GM19238 (cell line): ENCODE data around the gene ORAI3.
A peak's percentile ranks its signal among the peaks of the same experiment; 100 is the strongest.

Experiments
- DNase-seq: peaks from one replicate; pipeline ENCODE4 v3.0.0; 2011; ENCODE audit warnings: low spot score; ENCODE audit not compliant: insufficient read length

Gene ORAI3

DNA sequence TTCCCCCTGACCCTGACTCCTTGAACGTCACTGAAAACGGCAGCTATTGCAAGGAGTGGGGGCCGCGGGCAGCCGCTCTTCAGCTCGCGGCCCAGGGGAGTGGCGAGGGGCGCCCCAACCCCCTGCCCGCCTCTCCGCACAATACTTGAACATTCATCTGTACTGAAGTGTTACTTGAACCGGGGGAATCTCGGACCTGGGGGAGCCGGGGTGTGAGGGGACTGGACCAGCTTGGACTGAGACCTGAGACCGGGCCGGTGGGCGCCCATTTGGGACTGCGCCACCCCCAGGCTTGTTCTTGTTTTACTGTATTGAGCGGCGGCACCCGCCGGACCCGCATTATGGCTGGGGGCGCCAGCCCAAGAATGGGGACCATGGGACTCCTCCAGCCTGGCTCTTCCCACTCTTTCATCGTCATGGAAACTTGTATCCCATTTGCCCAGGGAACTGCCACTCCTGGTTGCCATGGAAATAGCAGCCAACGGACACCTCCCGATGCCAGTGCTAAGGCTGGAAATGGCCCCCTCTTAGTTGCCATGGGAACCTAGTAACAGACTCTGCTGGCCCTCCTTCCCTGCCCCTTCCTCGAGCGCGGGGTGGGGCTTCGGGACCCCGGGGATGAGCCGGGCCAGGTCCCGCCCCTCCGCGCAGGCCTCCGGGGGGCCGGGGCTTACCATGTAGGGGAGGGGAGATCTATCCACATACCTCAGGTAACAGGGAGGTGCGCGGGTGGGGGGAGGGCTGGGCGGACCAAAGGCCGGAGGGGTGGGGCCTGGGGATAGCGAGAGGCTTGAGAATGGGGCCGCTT is 805 bp upstream of the ORAI3 start:
- DNase-seq, result no peak

GRCh38 chr16:30949650-30950515 is 1.0 kb downstream of the ORAI3 start:
- no peak for DNase-seq

DNA sequence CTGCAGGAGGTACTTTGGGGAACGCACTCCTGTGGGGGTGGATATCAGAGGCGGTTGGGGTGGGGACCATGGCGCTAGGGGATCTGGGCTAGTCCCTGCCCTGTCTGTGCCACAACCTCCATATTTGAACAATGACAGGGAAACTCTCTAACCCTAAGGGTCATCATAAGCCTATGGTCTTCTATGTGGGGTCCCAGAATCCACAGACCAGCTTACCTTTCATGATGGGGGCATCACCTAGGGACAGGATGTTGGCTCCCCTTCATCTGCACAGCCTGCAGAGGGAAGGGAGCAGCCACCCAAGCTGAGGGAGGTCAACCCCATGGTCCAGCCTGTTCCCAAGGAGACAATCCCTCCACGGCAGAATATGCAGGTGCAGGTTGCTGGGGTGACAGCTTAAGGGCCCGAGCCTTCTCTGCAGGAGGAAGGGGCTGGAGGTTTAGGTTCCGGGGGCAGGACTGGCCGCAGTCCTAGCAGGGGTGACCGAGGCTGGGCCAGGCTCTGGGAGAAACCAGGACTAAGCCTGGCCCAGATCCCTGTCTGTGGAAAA is 1.7 kb downstream of the ORAI3 start:
- no peak for DNase-seq

DNA sequence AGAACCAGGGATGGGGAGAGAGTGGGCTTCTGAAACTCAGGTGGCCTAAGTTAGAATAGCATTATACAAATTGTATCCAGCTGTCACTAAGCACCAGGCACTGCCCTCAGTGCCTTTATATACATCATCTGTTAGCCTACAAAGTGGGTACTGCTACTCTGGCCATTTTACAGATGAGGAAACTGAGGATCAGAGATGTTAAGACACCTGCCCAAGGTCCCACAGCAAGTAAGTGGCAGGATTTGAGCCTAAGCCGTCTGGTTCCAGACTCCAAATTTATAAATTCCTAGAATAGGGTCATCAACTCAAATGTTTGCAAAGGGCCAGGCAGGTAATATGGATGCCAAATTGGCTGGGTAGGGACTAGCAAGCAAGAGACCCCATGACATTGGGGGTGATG is 2.3 kb downstream of the ORAI3 start:
- no peak for DNase-seq

DNA sequence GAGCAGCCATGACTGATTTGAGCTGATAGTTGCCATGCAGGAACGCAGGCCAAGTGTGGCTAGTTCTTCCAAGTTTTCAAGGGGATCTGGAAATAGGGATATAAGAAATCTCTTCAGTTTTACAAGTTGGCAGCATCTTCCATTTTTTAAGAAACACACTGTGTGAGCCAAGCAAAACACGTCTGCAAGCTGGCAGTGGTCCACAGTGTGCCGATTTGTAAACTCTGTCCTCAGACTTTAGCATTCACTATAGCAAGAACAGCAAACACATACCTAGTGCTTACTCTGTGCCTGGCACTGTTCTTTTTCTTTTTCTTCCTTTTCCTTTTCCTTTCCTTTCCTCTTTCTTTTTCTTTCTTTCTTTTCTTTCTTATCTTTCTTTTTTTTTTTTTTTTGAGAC is 2.9 kb downstream of the ORAI3 start:
- DNase-seq, result no peak

- no peak for DNase-seq
Measured at GRCh38 chr16:30953111-30953510, 4.2 kb downstream of the ORAI3 start.

GRCh38 chr16:30953511-30954124 is 4.8 kb downstream of the ORAI3 start:
- no peak for DNase-seq

GRCh38 chr16:30954993-30955392 is 6.1 kb downstream of the ORAI3 start:
- DNase-seq, result no peak

DNA sequence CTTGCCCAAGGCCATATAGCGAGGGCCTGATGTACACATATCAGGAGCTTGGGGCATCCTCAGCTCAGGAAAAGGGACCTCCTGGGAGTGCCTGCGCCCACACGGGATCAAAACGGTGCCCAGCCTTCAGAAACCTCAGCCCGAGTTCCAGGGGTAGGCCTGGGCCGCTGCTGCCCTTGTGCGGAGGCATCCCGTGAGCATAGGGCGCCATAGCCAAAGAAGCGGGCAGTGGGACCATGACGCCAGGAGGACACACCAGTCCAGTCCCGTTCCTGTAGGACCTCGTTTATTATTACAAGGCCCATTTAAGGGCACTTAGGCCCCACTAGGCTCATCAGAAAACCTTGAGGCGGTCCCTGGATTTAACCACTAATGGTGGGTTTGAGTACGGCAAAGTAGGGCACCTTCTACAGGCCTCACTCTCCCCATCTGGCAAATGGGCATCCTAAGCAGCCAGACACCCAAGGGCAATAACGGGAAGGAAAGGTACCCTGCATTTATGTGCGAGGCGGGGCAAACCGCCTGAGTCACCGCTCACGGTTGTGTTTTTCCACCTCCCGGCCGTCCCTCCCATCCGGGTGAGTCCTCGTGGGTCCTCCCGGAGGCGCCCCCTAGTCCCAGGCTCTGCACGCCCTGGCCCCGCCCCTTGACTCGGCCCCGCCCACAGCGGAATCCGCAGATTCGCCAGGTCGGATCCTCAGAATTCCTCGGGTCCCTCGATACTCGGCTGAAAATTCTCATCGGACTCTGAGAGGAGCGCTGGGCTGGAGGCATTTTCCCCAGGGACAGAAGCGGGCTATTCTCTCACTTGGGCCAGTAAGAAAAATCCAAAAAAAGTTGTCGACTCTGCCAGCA is 8.0 kb downstream of the ORAI3 start:
- peak; percentile 72 for DNase-seq

- DNase-seq, result peak; percentile 99
Measured at GRCh38 chr16:30957456-30958174, 8.7 kb downstream of the ORAI3 start, which contains the start of gene SETD1A. Gene SETD1A (plus strand): TSS chr16:30957754. CDS start chr16:30958732, 978 bp downstream.

DNA sequence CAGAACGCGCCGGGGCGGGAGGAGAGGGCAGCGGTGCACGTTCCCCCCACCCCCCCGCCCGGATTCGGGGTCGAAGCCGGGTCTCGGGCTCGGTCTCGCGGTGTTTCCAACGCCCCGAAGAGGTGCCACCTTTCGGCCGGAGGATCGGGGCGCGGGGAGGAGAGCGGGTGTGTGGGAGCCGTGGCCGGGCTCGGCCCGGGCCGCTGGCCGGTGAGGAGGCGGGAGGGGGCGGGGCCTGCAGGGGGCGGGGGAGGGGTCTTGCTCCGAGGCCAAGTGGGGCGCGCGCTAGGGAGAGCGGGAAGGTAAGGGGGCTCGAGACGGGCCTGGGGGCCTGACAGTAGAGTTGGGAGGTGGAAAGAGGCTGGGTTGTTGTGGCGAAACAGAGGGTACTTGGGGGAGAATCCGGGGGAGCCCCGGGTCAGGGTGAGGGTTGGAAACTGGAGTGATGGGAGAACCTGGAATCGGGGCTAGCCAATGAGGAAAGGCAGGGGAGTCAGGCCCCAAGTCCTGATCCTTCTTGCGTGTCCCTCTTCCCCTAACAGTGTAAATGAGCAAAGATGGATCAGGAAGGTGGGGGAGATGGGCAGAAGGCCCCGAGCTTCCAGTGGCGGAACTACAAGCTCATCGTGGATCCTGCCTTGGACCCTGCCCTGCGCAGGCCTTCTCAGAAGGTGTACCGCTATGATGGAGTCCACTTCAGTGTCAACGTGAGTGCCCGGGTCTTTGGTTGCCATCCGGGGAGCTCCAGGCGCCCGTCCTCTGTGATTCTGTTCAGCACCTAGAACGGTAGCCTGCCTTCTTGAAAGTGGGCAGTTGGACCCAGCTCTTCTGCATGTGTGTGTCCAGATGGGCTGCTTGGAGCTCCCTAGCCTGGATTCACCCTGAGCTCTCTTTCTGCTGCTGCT is 9.6 kb downstream of the ORAI3 start:
- DNase-seq, result peak; percentile 81

DNA sequence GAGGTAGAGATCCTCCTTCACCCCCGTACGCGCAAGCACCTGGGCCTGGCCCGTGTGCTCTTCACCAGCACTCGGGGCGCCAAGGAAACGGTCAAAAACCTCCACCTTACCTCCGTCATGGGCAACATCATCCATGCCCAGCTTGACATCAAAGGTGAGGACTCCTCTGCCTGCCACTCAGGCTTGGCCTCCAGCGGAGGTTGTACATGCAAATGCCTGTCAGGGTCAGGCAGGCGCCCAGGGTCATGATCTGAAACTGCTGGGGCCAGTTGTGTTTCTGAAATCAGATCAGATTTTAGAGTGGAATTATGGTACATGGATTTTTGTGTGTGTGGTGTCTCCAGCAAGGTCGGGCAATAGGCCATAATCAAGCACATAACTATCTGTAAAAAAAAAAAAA is 12.5 kb downstream of the ORAI3 start:
- DNase-seq, result no peak

DNA sequence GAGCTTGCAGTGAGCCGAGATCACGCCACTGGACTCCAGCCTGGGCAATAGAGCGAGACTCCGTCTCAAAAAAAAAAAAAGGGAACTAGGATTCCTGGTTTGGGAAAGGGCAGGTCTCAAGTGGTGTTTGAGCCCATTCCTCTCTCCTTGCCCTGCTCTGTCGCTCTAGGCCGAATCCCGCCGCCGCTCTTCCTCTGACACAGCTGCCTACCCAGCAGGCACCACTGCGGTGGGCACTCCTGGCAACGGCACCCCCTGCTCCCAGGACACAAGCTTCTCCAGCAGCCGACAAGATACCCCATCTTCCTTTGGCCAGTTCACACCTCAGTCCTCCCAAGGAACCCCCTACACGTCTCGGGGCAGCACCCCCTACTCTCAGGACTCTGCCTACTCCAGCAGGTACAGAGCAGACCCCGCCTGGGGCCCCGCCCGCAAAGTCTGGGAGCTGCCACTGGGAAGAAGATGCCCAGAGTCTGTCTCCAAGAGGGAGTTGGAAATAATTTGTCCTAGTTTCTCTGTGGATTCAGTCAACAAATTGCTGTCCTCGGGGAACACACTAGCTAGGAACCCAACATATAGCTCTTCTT is 15.2 kb downstream of the ORAI3 start:
- DNase-seq, result no peak

GRCh38 chr16:30964574-30965226 is 15.8 kb downstream of the ORAI3 start:
- no peak for DNase-seq

GRCh38 chr16:30965436-30965835 is 16.6 kb downstream of the ORAI3 start:
- DNase-seq, result no peak

DNA sequence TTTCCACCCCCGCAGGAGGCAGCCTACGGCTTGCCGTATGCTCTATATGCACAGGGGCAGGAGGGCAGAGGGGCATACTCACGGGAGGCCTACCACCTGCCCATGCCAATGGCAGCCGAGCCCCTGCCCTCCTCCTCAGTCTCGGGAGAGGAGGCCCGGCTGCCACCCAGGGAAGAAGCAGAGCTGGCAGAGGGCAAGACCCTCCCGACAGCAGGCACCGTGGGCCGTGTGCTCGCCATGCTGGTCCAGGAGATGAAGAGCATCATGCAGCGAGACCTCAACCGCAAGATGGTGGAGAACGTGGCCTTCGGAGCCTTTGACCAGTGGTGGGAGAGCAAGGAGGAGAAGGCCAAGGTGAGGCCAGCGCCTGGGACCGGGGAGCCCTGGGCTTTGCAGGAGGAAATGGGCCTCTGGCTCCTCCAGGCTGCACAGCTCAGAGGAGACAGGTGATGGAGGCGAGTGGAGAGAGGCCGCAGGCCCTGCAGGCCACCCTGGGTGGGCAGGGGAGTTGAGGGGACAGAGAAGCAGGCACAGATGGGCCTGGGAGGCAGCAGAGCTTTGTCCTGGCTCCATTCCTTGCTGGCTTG is 17.3 kb downstream of the ORAI3 start:
- no peak for DNase-seq

DNA sequence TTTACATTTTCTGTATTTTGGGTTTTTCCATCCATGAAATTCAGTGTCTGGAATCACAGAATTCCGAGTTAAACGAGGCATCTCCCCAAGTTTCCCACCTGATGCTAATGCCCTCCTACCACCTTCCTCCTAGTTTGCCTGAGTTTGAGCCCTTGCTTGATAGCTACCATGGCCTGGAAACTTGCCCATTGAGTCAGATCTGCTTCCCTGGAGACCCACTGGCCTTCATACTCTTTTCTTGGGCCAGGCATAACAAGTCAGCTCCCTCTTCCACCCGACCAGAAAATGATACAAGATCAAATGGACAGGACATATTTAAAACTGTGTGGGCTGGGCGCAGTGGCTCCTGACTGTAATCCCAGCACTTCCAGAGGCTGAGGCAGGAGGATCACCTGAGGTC is 18.9 kb downstream of the ORAI3 start:
- no peak for DNase-seq
